Neutrophil (primary cell): ENCODE results near the gene TMEM207.

Source experiments
- H3K27ac ChIP-seq: fragments of 200-600 bp; sonication (generic); 2 replicates; pipeline ENCODE4 v1.5.1; 2016; ENCODE audit warnings: mild to moderate bottlenecking, moderate library complexity
- H3K27me3 ChIP-seq: fragments of 200-600 bp; sonication (generic); 2 replicates; pipeline ENCODE4 v1.6.0; 2016; ENCODE audit warnings: mild to moderate bottlenecking
- H3K36me3 ChIP-seq: fragments of 200-600 bp; sonication (generic); 2 replicates; pipeline ENCODE4 v1.5.1; 2017
- H3K4me1 ChIP-seq, 2 experiments: fragments of 200-600 bp in 1 of 2; sonication (generic) in 1 of 2; 1 replicate in 1 of 2; 2 replicates in 1 of 2; pipeline versions ENCODE4 v1.5.1 to v1.6.1; 2013 to 2016; ENCODE audit warnings: low read depth in 1 of 2, low read length in 1 of 2, mild to moderate bottlenecking in 1 of 2, moderate library complexity in 1 of 2; ENCODE audit not compliant: control insufficient read depth in 1 of 2, insufficient read depth in 1 of 2
- H3K4me3 ChIP-seq, 2 experiments: fragments of 200-600 bp in 1 of 2; sonication (generic) in 1 of 2; 1 replicate in 1 of 2; 2 replicates in 1 of 2; pipeline ENCODE4 v1.5.1; 2013 to 2016; ENCODE audit warnings: low read depth in 1 of 2, low read length in 1 of 2, mild to moderate bottlenecking in 1 of 2, moderate library complexity in 1 of 2
- H3K9me3 ChIP-seq: fragments of 200-600 bp; sonication (generic); 2 replicates; pipeline ENCODE4 v1.5.1; 2016
- TF ChIP-seq, protein P1 (sequence below): fragments of 200-600 bp; sonication (generic); IDR thresholded peaks from 2 replicates; pipeline ENCODE4 v1.5.1; 2016; ENCODE audit warnings: antibody characterized with exemption

TMEM207 gene

DNA sequence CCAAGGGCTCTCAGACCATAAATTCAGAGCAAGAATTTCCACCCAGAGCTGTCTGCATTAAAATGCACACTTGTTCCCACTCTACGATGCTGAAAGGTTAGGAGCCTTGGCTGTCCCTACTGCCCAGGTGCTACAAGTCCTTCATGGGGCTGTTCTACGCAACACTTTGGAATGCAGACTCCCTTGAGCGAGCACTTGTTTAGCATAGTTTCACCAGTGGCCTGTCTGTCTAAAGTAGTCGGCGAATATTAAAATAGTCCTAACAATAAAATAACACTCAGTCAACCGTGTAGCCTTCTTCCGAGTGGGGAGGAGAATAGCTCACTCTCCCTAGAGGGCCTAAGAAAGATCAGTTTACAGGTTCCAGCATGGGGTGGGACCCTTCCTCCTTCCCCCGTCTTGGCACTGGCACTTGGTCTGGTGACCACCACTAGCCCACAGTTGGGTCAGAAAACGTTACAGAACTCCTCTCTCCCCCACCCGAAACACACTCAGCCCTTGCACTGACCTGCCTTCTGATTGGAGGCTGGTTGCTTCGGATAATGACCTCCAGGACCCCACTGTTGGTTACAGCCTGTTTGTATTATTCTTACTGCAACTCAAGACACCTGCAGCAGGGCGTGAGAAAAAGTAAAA lies 62.0 kb downstream of the TMEM207 start, which contains the start of gene CLDN16:
Gene CLDN16, plus strand, starts transcription at position 586 of the 636 bp plus-strand sequence. CDS start 167 bp downstream, outside the sequence.
- Histone ChIP-seq H3K36me3 (no peaks in the 10 kb centered on the region), H3K4me1 (no peaks in the 10 kb centered on the region), H3K27me3 (no peaks in the 10 kb centered on the region), H3K27ac (no peak within 1 kb of the TSS), H3K9me3 (no peaks in the 10 kb centered on the region), H3K4me3 (no peak within 1 kb of the TSS)
- TF ChIP-seq, protein P1, sequence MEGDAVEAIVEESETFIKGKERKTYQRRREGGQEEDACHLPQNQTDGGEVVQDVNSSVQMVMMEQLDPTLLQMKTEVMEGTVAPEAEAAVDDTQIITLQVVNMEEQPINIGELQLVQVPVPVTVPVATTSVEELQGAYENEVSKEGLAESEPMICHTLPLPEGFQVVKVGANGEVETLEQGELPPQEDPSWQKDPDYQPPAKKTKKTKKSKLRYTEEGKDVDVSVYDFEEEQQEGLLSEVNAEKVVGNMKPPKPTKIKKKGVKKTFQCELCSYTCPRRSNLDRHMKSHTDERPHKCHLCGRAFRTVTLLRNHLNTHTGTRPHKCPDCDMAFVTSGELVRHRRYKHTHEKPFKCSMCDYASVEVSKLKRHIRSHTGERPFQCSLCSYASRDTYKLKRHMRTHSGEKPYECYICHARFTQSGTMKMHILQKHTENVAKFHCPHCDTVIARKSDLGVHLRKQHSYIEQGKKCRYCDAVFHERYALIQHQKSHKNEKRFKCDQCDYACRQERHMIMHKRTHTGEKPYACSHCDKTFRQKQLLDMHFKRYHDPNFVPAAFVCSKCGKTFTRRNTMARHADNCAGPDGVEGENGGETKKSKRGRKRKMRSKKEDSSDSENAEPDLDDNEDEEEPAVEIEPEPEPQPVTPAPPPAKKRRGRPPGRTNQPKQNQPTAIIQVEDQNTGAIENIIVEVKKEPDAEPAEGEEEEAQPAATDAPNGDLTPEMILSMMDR = no peak

GRCh38 chr3:190385731-190386688 lies 63.7 kb downstream of the TMEM207 start:
- no peak overlapping the region for H3K27ac ChIP-seq
- no peak overlapping the region for H3K4me3 ChIP-seq

GRCh38 chr3:190384309-190384756 lies 65.4 kb downstream of the TMEM207 start:
- H3K9me3 ChIP-seq = no peaks in the 10 kb centered on the region
- no peaks in the 10 kb centered on the region for H3K27me3 ChIP-seq
- TF ChIP-seq, protein P1 = no peak
- H3K4me3 ChIP-seq = no peak overlapping the region
- H3K4me1 ChIP-seq = no peaks in the 10 kb centered on the region
- no peak overlapping the region for H3K27ac ChIP-seq
- H3K36me3 ChIP-seq = no peaks in the 10 kb centered on the region

More at GRCh38 chr3:190385731-190386688, 63.7 kb downstream of the TMEM207 start:
- Histone ChIP-seq H3K4me1 (no peaks in the 10 kb centered on the region), H3K27me3 (no peaks in the 10 kb centered on the region), H3K36me3 (no peaks in the 10 kb centered on the region), H3K9me3 (no peaks in the 10 kb centered on the region)
- TF ChIP-seq, protein P1 = no peak

DNA sequence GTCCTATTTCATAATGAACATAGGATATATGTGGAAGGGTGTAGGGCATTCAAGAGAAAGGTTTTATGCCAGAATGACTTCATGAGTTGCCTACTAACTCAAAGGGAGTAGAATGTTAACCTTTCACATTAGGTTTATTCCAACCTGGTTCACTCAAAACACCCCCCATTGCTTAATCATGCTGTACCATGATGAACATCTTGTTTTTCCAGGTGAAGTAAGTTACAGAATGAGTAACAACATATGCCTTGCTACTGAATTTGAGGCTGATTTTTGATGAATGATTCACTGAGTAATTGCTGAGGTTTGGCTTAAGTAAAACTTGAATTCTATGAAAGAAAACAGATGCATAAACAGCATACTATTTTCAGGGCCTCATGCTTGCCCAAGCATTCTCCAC lies 67.6 kb downstream of the TMEM207 start:
- Histone ChIP-seq H3K4me3 (no peak overlapping the region), H3K27me3 (no peaks in the 10 kb centered on the region), H3K9me3 (no peaks in the 10 kb centered on the region), H3K4me1 (no peaks in the 10 kb centered on the region), H3K36me3 (no peaks in the 10 kb centered on the region), H3K27ac (no peak overlapping the region)
- TF ChIP-seq, protein P1 = no peak

DNA sequence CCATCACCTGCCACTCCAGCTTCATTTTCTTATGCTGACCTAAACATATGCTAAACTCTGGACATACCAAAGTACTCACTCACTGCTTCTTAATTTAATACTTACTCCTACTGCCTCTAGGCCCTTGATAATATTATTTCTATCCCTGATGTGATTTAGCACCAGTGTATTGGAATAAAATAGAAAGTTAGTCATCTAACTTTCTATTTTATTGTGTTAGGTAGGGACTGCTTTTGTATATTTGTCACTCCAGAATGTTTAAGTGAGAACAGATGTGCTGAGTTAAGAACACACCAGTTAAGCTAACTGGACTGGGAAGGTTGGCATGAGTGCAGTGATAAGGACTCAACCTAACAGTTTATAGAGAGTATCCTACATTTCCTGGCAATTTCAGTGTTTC lies 68.3 kb downstream of the TMEM207 start:
- no peak overlapping the region for H3K4me3 ChIP-seq
- H3K27me3 ChIP-seq = no peaks in the 10 kb centered on the region
- H3K4me1 ChIP-seq = no peaks in the 10 kb centered on the region
- no peaks in the 10 kb centered on the region for H3K9me3 ChIP-seq
- H3K27ac ChIP-seq = no peak overlapping the region
- TF ChIP-seq, protein P1 = no peak
- H3K36me3 ChIP-seq = no peaks in the 10 kb centered on the region
